GM12801 (cell line): ENCODE results near the gene WNT3.

Source experiments
- CTCF ChIP-seq: IDR thresholded peaks from one replicate; pipeline ENCODE4 v1.5.1; 2011; ENCODE audit warnings: control low read depth; ENCODE audit not compliant: insufficient read length; ENCODE audit errors: extremely low read depth

The WNT3 gene

GRCh38 chr17:46822388-46822921 lies 4.0 kb upstream of the WNT3 start:
- TF ChIP-seq CTCF, result no peak

GRCh38 chr17:46821482-46822387 lies 3.2 kb upstream of the WNT3 start:
- no peak for TF ChIP-seq CTCF

- TF ChIP-seq CTCF, result no peak
Observed at GRCh38 chr17:46820592-46821450, 2.3 kb upstream of the WNT3 start.

- TF ChIP-seq CTCF, result no peak
Observed at GRCh38 chr17:46819906-46820351, 1.4 kb upstream of the WNT3 start.

DNA sequence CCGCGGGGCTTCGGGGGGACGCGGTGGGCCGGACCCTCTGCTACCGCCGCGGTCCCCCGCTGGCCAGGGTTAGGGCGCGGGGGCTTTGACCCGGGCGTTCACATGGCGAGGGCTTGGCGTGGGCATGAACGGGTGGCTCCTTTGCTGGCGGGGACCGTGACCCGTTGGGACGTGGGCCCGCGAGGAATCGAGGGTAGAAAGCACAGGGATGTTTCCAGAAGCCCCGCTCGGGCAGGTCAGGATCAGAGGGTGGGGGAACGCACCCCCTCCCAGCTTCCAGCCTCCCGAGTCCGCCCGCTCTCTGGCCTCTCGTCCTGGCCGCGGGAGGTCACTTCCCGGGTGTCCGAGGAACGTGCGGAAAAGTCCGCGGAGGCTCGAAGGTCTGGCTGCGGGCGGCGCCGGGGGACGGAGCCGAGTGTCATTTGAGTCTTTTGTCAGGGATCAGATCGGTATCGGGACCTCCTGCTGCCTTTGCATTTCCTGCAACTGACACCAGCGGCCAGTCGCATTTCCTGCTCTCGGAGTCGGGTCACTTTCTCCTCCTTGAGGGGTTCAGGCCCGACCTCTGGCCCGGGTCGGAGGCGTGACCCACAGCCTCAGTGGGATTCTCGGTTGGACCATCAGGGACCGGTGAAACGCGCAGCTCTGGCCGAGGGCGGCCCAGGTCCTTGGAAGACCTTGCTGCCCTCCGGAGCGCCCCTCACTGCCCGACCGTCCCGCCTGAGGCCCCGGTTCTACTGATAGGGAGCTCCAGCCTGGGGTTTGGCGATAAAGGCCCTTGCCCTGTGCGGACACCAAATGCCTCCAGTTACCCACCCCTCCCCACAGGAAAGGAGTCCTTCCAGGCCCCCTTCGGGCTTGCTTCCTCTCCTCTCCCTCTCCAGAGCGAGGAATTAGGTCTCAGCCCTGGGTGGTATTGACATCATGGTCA lies 702 bp upstream of the WNT3 start:
- no peak for TF ChIP-seq CTCF

DNA sequence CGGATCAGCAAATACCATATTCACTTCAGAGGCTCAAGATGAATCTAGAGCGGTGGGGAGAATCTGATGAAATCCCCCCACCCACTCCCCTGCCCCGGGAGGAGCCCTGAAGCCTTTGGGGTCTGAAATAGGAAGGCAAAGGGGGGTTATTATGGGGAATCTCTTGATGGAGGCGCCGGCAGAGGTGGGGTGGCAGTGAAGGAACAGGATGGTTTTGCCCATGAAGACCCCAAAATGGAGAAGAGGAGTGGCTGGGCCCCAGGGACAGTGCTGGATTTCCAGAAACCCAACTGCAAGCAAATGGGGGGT lies 637 bp downstream of the WNT3 start:
- no peak for TF ChIP-seq CTCF
